HG03558 (cell line): Measurements from ENCODE around the gene DPP8.
A peak's percentile ranks its signal among the peaks of the same experiment; 100 is the strongest.
"Not testable (repeated sequence)": the region's sequence is repeated elsewhere in the genome, so short reads cannot be mapped to it uniquely, and the experiment has no call there.

Experiments
- ATAC-seq: cut with Tn5 transposase; IDR thresholded peaks from one replicate; pipeline ENCODE4 v1.9.1; 2021; ENCODE audit warnings: moderate number of reproducible peaks; ENCODE audit not compliant: unreplicated experiment; ENCODE audit errors: extremely low read depth

Gene DPP8

DNA sequence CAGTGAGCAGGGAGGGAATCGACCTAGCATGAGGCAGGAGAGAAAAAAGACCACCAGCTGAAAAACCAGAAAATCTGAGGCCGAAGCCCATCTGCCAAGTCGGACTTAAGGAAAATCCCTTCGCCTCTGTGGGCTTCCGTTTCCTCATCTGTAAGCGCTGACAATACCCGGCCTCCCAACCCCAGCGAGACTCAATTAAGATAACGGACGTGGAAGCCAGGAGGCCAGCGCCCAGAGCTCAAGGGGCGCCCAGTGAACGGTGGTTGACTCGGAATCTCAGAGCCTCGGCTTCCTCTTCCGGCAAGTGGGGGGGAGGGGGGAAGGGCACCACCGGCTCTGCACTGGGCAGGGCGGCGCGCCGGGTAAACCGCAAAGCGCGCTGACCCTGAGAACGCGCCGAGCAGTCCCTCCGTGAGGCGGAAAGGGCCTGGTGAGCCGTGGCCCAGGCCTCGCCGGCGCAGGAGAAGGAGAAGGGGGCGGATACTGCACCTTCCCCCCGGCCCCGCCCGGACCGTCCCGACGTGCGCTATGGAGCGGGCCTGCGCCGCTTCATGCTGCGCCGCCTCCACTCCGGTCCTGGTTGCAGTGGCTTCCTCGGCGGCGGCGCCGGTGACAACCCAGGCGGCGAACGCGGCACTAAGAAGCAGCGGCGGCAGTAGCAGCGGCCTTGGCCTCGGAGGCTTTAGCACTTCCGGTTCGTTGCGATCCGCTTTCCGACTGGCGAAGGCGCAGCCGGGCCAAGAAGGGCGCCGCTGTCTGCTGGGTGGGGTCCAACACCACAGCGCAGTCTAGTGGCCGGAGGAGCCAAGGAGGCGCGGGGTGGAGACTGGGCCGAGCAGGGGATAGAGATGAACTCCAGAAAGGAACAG, at the start of gene DPP8:
TSS of gene DPP8 (minus strand) at position 693 of the 869 bp plus-strand sequence. CDS start 5,136 bp downstream, outside the sequence.
- peak; percentile 62 for ATAC-seq

DNA sequence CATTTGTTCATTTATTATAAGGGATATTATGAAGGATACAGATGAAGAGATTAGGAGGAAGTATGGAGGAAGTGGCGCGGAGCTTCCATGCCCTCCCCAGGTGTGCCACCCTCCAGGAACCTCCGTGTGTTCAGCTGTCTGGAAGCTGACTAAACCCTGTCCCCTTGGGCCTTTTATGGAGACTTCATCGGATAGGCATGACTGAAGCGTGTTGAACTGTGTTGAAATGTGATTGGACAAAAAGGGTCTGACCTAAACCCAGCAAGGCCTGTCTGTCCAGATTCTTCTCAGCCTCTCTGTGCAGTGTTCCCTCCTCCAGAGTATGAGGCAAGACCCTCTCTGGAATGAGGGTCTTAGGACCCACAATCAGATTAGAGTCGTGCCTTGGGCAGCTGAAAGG, 44.4 kb upstream of the DPP8 start:
- no peak for ATAC-seq

GRCh38 chr15:65559941-65560340, 42.5 kb upstream of the DPP8 start:
- ATAC-seq, result no peak

DNA sequence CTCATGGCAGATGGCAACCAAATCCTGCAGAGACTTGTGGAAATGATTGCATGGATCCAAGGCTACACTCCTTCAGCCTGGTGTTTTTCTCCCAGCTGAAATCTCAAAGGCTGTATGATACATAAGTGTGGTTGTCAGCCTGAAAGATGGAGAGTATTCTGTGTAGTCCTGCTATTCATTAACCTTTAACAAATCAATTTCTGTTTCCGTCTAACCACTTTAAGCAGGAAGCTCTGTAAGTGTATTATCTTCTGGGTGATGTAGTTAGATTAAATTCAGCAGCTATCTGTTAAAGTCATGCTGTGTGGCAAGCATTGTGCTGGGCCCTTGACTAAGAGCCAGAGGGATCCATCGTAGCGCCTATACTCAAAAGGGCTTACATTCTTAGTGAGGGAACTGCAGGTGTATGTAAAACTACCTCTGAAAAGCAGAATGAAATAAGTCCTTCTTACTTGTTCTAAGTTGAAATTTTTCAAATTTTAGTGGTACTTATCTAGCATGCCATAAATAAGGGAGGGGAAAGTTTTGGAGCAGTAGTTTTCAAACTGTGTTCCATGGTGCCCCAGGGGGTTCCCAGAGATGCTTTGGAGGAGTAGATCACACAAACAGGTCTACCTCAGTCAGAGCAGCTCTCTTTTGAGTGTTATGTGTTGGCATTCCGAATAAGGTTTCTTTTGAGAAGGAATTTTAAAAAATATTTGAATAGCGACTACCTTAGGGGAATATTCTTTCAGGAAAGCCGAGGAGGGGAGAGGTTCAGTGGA, 41.7 kb upstream of the DPP8 start:
- ATAC-seq, result no peak

- no peak for ATAC-seq
These were observed 40.8 kb upstream of the DPP8 start for GRCh38 chr15:65558336-65558735.

- no peak for ATAC-seq
These were observed 39.1 kb upstream of the DPP8 start for GRCh38 chr15:65556622-65557021.

DNA sequence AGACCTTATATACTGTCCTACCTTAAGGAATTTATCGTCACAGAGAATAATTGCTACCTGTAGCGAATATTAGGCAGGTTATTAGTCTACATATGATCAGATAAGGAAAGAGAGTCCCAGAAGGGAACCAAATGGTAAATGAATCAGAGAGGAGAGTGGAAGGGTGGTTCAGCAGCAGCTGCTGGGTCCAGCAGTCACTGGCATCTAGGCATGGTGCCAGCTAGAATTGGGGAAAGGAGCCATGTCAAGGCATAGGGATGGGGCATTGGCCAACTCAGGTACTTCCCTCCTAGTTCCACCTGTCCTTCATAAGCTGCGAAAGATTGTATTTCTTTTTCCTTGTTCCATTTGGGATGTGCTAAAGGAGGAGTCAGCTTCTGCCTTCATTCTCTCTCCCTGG, 36.2 kb upstream of the DPP8 start:
- ATAC-seq, result no peak

GRCh38 chr15:65552851-65553250, 35.4 kb upstream of the DPP8 start:
- not testable (repeated sequence) for ATAC-seq

GRCh38 chr15:65551183-65551582, 33.7 kb upstream of the DPP8 start:
- ATAC-seq, result no peak

DNA sequence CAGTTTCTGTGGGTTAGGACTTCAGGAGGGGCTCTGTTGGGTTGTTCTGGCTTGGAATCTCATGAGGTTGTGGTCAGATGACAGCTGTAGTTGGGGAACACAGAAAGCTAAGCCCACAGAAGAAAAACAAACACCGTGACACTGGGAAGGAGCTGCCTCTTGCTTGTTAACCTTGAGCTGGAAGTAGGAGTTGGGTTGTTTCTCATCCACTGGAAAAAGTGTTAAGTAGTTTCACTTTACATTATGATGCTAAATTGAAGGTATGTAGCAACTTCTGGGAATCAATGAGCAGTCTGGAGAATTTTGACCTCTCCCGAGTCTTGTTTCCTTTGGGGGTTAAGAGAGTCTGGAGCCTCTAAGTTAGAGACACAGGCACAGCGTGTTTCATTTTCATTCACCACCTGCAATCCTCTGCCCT, 33.2 kb upstream of the DPP8 start:
- no peak for ATAC-seq

DNA sequence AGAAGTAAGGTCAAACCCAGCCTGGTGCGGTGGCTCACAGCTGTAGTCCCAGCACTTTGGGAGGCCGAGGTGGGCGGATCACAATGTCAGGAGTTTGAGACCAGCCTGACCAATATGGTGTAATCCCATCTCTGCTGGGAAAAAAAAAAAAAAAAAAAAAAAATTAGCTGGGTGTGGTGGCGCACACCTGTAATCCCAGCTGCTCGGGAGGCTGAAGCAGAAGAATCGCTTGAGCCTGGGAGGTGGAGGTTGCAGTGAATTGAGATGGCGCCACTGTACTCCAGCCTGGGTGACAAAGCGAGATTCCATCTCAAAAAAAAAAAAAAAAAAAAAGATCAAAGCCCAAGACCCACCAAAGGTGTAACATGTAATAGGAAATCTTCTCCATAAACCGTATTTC, 31.8 kb upstream of the DPP8 start:
- not testable (repeated sequence) for ATAC-seq

DNA sequence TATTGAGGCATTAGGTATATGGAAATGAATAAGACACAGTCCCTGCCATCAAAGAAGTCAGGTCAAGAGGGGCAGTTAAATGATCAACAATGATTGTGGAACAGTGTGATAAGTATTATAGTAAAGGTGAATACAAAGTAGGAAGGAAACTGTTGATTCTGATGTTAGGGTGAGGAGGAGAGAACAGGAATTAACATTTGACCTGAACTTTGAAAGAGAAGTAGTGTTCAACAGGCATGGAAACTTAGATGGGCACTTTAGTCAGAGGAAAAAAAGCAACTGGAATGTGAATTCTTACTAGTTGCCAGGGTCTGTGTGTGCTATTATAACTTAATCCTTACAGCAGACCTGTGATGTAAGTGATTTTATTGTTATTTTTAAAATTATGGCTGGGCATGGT, 30.4 kb upstream of the DPP8 start:
- no peak for ATAC-seq

- ATAC-seq, result no peak
These were observed 23.8 kb upstream of the DPP8 start for GRCh38 chr15:65541231-65541820.

DNA sequence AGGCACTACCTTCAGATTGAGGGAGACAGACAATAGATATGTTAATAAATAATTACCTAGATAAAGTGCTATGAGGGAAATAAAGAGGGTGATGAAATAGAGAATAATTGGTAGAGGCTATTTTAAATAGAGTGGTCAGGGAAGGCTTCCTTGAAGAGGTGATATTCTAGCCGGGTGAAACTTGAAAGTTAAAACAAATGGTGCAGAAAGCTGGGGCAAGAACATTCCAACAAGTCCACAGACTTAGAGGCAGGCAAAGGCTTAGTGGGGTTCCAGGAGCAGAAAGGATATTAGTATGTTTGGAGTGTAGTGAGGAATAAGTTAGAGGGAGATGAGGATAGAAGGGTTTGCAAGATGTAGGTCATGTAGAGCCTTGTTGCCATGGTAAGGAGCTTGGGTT, 22.8 kb upstream of the DPP8 start:
- ATAC-seq, result no peak

DNA sequence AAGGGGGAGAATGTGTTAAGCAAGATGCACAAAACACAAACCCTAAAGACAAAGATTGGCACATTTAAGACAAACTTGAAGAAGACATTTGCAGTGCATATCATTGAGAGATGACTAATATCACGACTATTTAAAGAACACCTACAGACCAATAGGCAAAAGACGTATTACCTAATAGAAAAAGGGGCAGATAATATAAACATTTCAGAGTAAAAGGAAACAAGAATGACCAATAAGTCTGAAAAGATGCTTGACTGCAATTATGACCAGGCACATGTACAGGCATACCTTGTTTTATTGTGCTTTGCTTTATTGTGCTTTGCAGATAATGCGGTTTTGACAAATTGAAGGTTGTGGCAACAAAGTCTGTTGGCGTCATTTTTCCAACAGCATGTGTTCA, 17.7 kb upstream of the DPP8 start:
- no peak for ATAC-seq

DNA sequence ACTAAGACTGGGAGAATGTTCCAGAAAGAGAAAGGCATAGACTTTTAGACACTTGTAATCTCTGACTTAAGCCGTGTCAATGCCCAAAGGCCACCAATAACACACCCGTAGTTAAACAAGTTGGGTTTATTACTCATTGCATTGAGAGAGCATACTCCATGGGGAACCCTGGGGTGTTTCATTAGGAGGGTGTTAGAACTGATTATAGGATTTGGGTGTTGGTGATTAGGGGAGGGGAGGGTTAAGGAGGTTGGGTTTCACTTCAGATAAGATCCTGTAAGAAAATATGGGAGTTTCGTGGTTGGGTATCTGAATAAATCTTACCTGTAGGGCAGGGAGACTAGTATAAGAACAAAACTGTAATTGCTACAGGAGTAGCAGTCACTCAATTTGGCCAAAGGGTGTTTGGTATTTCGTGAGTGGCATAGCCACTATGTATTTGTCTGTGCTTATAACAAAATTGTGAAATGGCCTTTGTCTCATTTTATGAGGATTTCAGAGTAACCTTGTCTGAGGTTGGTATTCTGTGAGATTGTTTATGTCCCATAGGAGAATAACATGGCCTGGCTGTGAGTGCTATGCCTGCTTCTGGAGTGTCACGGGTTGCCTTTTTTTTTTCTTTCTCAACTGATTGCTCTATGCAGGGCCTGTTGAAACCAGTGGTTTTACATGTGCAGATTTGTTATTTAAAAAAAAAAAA, 15.7 kb upstream of the DPP8 start:
- ATAC-seq, result no peak

GRCh38 chr15:65532738-65533051, 15.2 kb upstream of the DPP8 start:
- no peak for ATAC-seq

DNA sequence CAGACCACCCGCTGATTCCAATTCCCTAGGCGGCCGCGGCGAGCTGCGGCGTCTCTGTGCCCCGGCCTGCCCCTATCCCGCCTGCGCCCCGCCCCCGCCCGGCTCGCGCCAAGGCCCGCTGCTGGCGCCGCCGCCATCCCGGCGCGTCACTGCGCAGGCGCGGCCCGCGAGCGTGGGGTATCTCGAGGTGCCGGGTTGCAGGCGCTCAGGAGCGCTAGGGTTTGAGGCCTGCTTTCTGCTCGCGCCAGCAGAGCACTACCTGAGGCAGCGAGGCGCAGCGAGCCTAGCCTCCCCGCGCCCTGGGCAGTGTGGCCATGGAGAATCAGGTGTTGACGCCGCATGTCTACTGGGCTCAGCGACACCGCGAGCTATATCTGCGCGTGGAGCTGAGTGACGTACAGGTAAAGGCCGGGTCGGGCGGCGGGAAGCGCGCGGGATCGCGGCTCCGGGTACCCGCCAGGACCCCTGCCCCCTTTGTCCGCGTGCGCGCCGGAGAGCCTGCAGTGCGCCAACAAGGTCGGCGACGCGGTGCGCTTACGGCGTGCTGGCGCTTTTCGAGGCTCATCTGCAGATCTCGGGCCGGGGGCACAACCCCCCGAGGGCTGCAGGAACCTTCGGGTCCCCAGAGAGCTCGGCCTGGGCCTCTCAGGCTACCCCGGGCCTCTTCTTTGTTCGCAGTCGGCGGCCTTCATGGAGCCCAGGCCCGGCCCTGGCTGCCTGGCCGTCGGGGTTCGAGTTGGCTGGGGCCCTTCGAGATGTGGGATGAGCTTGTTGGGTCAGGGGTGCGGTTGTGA, 13.0 kb upstream of the DPP8 start, which contains the start of gene HACD3:
TSS of gene HACD3 (plus strand) at position 146 of the 794 bp plus-strand sequence. CDS start at position 315, 169 bp downstream.
- peak; percentile 50 for ATAC-seq

- ATAC-seq, result no peak
These were observed 12.4 kb upstream of the DPP8 start for GRCh38 chr15:65529762-65530317.
